GM19240 (cell line): ENCODE results near the gene LIMA1.
"Not testable (repeated sequence)": the region's sequence is repeated elsewhere in the genome, so short reads cannot be mapped to it uniquely, and the experiment has no call there.

Source experiments
- DNase-seq: peaks from one replicate; pipeline ENCODE4 v3.0.0; 2011; ENCODE audit warnings: low spot score; ENCODE audit not compliant: insufficient read length

LIMA1 gene

GRCh38 chr12:50287271-50287670 is 4.0 kb upstream of the LIMA1 start:
- no peak for DNase-seq

- DNase-seq: no peak
These were observed 1.9 kb upstream of the LIMA1 start for GRCh38 chr12:50285253-50285652.

GRCh38 chr12:50282721-50283228 is 545 bp downstream of the LIMA1 start:
- DNase-seq: no peak

DNA sequence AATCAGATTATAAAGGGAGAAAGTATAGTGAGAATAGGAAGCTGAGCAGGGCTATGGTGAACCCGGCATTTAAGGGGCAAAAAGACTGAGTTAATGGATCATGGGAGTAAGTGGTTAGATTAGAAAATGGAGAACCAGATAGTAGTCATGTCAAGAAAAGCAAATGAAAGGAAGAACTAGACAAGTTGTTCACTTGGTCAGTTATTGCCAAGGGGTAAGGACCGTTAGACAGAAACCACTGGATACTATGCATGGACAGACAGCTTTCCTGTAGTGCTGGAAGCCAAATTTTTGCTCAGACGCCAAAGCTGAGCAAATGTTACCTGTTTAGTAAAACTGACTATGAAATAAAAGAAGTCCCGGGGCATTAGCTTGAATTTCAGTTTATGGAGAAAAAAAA is 3.8 kb downstream of the LIMA1 start:
- no peak for DNase-seq

- DNase-seq: no peak
These were observed 6.2 kb downstream of the LIMA1 start for GRCh38 chr12:50276912-50277671.

DNA sequence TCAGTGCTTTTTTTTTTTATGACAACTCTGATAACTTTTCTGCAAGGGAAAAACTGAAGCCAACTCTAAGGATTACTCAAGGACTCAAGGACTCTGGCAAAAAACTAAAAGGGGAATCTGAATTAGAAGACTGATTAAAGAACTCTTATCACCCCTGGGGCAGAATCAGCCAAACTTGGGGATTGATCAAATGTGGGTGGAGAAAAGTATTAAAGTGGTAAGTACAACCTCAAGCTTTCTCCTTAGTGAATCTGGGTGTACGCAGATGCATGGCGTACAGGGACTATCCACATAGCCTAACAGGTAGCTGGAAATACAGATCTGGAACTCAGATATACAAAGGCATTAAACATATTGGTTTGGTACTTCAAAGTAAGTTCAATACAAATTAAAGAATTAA is 7.3 kb downstream of the LIMA1 start:
- DNase-seq: no peak

DNA sequence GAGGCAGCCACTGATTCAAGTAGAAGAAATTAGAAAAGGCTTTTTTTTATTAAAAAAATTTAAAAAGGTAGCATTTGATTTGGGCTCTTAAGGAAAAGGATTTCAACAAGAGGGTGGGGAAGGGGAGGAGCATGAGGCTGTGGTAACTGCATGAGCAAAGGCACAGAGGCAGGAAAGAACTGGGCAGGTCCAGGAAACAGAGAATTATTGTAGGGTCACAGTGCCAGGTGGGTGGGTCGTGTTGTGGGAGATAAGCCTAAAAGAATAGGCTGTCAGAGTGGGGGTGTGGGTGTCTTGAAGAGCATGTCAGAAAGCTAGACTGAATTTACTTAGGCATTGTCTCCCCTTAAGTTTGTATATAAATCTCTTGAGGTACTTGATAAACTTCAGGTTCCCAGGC is 7.8 kb downstream of the LIMA1 start:
- DNase-seq: no peak

DNA sequence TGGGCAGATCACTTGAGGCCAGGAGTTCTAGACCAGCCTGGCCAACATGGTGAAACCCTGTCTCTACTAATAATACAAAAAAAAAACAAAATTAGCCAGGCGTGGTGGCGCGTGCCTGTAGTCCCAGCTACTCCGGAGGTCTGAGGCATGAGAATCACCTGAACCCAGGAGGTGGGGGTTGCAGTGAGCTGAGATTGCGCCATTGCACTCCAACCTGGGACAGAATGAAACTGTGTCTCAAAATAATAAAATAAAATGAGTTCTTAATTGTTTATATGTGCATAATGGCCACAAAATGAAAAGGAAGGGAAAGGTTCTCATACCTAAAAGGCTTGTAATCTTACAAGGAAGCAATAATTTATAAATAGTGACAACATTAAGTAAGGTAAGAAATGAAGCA is 8.2 kb downstream of the LIMA1 start:
- not testable (repeated sequence) for DNase-seq

GRCh38 chr12:50271724-50272247 is 11.5 kb downstream of the LIMA1 start:
- DNase-seq: no peak

- DNase-seq: no peak
These were observed 14.8 kb downstream of the LIMA1 start for GRCh38 chr12:50268482-50268881.

DNA sequence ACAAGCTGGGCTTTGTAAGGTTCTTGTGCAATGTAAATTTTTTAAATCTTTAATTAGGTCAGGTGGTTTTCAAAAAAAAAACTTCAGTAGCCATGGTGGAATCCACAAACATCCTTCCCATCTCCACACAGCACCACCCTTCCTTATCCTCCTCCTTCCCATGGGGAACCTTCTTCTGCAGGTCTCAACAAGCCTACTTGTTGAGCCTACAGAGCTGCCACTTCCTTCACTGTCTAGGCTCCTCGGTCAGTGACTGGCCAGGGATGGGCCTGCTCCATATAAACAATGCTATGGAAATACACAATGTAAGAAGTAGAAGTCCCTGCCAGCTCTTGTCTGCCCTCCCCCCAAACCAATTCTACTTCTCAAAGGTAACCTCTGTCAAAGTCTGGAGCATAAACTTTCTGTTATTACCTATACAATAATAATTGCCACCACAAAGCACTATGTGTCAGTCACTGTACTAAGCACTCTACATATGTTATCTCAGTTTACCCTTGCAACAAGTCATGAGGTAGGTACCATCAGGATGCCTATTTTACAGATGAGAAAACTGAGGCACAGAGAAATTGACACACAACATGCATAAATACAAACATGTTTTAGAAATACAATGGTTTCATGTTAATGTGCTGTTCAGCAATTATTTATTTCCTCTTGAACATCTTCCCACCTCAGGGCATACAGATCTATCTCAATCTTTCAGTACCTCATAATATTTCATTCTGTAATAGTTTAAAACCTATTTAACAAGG is 17.4 kb downstream of the LIMA1 start:
- no peak for DNase-seq

GRCh38 chr12:50263832-50264231 is 19.5 kb downstream of the LIMA1 start:
- DNase-seq: no peak

- DNase-seq: no peak
These were observed 21.7 kb downstream of the LIMA1 start for GRCh38 chr12:50261654-50262053.

- DNase-seq: no peak
These were observed 25.2 kb downstream of the LIMA1 start for GRCh38 chr12:50258167-50258551.

- DNase-seq: no peak
These were observed 25.8 kb downstream of the LIMA1 start for GRCh38 chr12:50257236-50258166.

DNA sequence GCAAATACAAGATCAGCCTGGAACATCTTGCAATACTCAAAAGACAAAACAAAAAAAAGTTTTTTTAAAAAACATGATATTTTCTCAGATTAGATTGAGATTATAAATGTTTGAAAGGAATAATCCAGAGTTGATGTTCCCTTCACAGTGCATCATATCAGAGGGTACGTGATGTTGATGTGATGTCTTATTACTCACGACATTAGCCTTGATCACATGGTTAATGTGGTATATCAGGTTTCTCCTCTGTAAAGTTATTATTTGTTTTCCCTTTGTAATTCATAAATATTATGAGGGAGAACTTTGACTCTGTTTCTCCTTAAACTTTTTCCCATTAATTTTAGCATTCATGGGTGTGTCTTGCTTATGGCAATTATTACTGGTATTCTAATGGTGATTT is 26.6 kb downstream of the LIMA1 start:
- DNase-seq: no peak

- DNase-seq: no peak
These were observed 30.2 kb downstream of the LIMA1 start for GRCh38 chr12:50252977-50253602.

- DNase-seq: no peak
These were observed 31.6 kb downstream of the LIMA1 start for GRCh38 chr12:50251619-50252252.

DNA sequence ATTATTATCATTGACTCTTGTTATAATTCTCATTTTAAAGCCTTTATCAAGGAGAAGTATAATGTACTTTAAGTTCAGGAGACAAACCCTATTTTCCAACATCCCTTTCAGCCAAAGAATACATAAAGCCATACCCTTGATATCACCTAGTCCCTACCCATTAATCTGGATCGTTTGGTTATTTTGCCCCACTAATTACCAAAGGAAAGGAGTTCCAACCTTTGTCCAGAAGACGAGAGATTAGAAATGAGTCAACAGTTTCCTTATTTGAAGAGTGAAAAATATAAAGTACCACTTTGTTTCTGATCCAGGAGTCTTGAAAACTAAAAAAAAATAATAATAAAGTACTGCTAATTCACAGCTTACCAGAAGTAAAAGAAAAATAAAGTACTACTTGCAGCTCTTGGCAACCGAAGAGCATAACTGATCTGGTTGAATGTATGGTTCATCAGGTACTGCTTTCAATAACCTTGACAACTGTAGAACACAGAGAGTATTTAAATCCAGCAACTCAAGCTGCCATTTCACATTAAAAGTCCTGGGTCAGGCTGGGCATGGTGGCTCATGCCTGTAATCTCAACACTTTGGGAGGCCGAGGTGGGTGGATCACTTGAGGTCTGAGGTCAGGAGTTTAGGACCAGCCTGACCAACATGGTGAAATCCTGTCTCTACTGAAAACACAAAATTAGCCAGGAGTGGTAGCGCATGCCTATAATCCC is 33.7 kb downstream of the LIMA1 start:
- DNase-seq: no peak

GRCh38 chr12:50248883-50249282 is 34.4 kb downstream of the LIMA1 start:
- DNase-seq: no peak
